ENCODE measurements around the gene TNFAIP1.
"Not testable (repeated sequence)": the region's sequence is repeated elsewhere in the genome, so short reads cannot be mapped to it uniquely, and the experiment has no call there.

TNFAIP1 gene, protein sequence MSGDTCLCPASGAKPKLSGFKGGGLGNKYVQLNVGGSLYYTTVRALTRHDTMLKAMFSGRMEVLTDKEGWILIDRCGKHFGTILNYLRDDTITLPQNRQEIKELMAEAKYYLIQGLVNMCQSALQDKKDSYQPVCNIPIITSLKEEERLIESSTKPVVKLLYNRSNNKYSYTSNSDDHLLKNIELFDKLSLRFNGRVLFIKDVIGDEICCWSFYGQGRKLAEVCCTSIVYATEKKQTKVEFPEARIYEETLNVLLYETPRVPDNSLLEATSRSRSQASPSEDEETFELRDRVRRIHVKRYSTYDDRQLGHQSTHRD

GRCh38 chr17:28335201-28335958, at the start of gene TNFAIP1, which contains the start of gene IFT20:
TSS of gene TNFAIP1 (plus strand) at chr17:28335761. CDS start at chr17:28339522, 3,761 bp downstream.
TSS of gene IFT20 (minus strand) at chr17:28335472. CDS start at chr17:28331985, 3,487 bp downstream.
- Mint-ChIP-seq H3K4me3 (peak within 1 kb of the TSS; percentile 97), H3K36me3 (ENCODE audit: low read depth) (peaks cover 5% of the 10 kb centered on the region), H3K4me1 (ENCODE audit: low read depth) (peaks cover 39% of the 10 kb centered on the region), H3K9me3 (no peaks in the 10 kb centered on the region), H3K27ac (peak within 1 kb of the TSS; percentile 96), H3K27me3 (ENCODE audit: low read depth) (no peaks in the 10 kb centered on the region)

GRCh38 chr17:28285965-28286364, 49.6 kb upstream of the TNFAIP1 start:
- Mint-ChIP-seq H3K27me3 (ENCODE audit: low read depth) (peaks cover 35% of the 10 kb centered on the region), H3K27ac (no peak overlapping the region), H3K36me3 (ENCODE audit: low read depth) (no peaks in the 10 kb centered on the region), H3K4me1 (ENCODE audit: low read depth) (no peaks in the 10 kb centered on the region), H3K4me3 (no peak overlapping the region), H3K9me3 (no peaks in the 10 kb centered on the region)

GRCh38 chr17:28290703-28291102, 44.9 kb upstream of the TNFAIP1 start:
- Mint-ChIP-seq H3K27me3 (ENCODE audit: low read depth) (peaks cover 36% of the 10 kb centered on the region), H3K27ac (no peak overlapping the region), H3K4me3 (no peak overlapping the region), H3K4me1 (ENCODE audit: low read depth) (peaks cover 2% of the 10 kb centered on the region), H3K36me3 (ENCODE audit: low read depth) (no peaks in the 10 kb centered on the region), H3K9me3 (no peaks in the 10 kb centered on the region)

DNA sequence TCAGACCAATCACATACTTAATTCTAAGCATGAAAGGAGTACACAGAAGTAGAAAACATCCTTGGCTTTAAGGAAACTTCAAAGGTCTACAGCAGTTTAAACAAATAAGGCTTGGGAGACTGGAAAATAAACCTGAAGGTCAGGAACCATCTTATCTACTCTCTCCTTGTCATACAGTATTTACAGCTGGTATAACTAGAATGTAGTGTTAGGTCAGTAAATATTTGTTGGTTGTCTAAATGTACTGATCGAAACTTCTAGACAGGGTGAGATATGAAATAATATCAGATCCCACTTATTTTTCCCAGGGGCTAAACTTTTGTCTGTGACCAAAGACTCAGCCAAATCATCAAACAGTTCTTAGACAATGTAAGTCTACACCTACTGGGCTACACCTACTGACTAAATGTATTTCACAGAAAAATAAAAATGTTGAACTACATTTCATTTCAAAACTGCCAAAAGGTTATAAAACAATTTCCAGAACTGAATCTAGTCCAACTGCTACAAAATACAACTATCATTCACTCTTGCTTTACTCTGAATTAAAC, 43.7 kb upstream of the TNFAIP1 start:
- Mint-ChIP-seq H3K27me3 (ENCODE audit: low read depth) (peaks cover 34% of the 10 kb centered on the region), H3K4me1 (ENCODE audit: low read depth) (peaks cover 2% of the 10 kb centered on the region), H3K4me3 (no peak overlapping the region), H3K27ac (no peak overlapping the region), H3K36me3 (ENCODE audit: low read depth) (no peaks in the 10 kb centered on the region), H3K9me3 (no peaks in the 10 kb centered on the region)

- H3K36me3 Mint-ChIP-seq (ENCODE audit: low read depth); H3K27ac Mint-ChIP-seq: not testable (repeated sequence)
These were observed 42.7 kb upstream of the TNFAIP1 start for GRCh38 chr17:28292878-28293277.

GRCh38 chr17:28293994-28294393, 41.6 kb upstream of the TNFAIP1 start:
- Mint-ChIP-seq H3K4me3 (no peak overlapping the region), H3K27ac (no peak overlapping the region), H3K27me3 (ENCODE audit: low read depth) (peaks cover 34% of the 10 kb centered on the region), H3K4me1 (ENCODE audit: low read depth) (peaks cover 2% of the 10 kb centered on the region), H3K36me3 (ENCODE audit: low read depth) (no peaks in the 10 kb centered on the region), H3K9me3 (no peaks in the 10 kb centered on the region)

More at GRCh38 chr17:28292878-28293277, 42.7 kb upstream of the TNFAIP1 start:
- H3K27me3 Mint-ChIP-seq (ENCODE audit: low read depth): peaks cover 34% of the 10 kb centered on the region
- not testable (repeated sequence) for H3K9me3 Mint-ChIP-seq; H3K4me1 Mint-ChIP-seq (ENCODE audit: low read depth); H3K4me3 Mint-ChIP-seq

DNA sequence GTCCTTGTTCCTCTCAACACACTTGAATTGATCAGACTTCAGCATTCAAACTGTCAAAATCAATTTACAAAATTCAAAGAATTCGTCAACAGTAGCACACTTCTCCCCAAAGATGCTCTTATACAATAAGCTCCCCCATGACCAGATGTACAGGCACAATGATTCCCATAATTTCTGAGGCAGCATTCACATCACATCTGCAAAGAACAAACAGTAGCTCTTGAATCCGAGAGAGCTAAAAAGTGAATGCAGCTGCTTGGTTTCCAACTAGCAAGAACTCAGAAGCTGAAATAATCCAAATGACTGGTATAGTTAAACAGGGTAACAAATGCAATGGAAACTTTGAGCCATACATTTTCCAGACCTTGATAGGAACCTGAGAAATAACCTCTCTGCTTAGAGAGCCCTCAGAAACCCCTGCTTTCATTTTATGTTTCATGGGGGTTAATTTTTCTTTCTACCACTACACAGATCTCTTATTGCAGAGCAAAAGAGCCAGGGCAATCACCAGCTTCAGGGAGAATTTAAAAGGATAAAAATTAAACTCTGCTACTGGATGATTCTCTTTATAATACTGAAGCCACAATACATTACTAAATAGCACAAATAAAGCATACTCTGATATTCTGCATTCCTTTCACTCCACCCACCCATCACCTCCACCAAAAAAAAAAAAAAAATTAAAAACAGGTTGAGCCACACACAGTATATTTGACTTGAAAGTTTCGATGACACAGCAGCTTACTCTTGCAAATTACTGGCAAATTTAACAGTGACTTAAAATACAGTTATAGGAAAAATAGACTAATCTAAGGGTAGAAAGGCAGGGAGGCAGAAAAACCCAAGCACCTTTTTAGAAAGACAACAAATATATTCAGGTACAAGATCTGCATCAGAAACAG, 39.6 kb upstream of the TNFAIP1 start:
- Mint-ChIP-seq H3K27me3 (ENCODE audit: low read depth) (peaks cover 34% of the 10 kb centered on the region), H3K27ac (no peak overlapping the region), H3K4me1 (ENCODE audit: low read depth) (peaks cover 2% of the 10 kb centered on the region), H3K9me3 (no peaks in the 10 kb centered on the region), H3K4me3 (no peak overlapping the region), H3K36me3 (ENCODE audit: low read depth) (no peaks in the 10 kb centered on the region)

GRCh38 chr17:28298449-28298848, 37.1 kb upstream of the TNFAIP1 start:
- Mint-ChIP-seq H3K4me1 (ENCODE audit: low read depth) (peaks cover 2% of the 10 kb centered on the region), H3K36me3 (ENCODE audit: low read depth) (no peaks in the 10 kb centered on the region), H3K27ac (no peak overlapping the region), H3K9me3 (no peaks in the 10 kb centered on the region), H3K27me3 (ENCODE audit: low read depth) (peaks cover 11% of the 10 kb centered on the region), H3K4me3 (no peak overlapping the region)

- H3K9me3 Mint-ChIP-seq: no peaks in the 10 kb centered on the region
- H3K27ac Mint-ChIP-seq: no peak overlapping the region
- H3K4me3 Mint-ChIP-seq: no peak overlapping the region
- H3K4me1 Mint-ChIP-seq (ENCODE audit: low read depth): no peaks in the 10 kb centered on the region
- H3K27me3 Mint-ChIP-seq (ENCODE audit: low read depth): peaks cover 49% of the 10 kb centered on the region
- H3K36me3 Mint-ChIP-seq (ENCODE audit: low read depth): no peaks in the 10 kb centered on the region
These were observed 28.6 kb upstream of the TNFAIP1 start for GRCh38 chr17:28306954-28307401.

DNA sequence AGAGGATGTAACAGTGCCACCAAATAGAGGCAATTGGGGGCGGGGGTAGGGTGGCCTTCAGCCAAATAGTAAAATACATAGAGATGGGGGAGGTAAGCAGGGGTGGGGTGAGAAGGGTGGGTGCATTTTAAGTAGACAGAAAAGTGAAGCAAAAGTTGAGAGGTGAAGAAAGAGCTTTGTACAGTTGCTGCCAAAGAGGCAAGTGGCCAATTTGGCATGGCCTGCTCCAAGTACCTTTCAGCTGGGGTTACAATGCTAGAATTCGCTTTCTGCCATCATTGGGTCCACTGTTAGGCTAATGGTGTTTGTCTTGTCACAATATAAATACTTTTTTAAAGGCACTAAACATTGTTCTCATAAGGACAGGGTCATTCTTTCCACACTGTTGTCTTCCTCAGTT, 21.7 kb upstream of the TNFAIP1 start:
- H3K9me3 Mint-ChIP-seq: no peaks in the 10 kb centered on the region
- H3K4me1 Mint-ChIP-seq (ENCODE audit: low read depth): peaks cover 12% of the 10 kb centered on the region
- no peak overlapping the region for H3K27ac Mint-ChIP-seq
- H3K27me3 Mint-ChIP-seq (ENCODE audit: low read depth): peaks cover 27% of the 10 kb centered on the region
- H3K4me3 Mint-ChIP-seq: no peak overlapping the region
- H3K36me3 Mint-ChIP-seq (ENCODE audit: low read depth): no peaks in the 10 kb centered on the region

DNA sequence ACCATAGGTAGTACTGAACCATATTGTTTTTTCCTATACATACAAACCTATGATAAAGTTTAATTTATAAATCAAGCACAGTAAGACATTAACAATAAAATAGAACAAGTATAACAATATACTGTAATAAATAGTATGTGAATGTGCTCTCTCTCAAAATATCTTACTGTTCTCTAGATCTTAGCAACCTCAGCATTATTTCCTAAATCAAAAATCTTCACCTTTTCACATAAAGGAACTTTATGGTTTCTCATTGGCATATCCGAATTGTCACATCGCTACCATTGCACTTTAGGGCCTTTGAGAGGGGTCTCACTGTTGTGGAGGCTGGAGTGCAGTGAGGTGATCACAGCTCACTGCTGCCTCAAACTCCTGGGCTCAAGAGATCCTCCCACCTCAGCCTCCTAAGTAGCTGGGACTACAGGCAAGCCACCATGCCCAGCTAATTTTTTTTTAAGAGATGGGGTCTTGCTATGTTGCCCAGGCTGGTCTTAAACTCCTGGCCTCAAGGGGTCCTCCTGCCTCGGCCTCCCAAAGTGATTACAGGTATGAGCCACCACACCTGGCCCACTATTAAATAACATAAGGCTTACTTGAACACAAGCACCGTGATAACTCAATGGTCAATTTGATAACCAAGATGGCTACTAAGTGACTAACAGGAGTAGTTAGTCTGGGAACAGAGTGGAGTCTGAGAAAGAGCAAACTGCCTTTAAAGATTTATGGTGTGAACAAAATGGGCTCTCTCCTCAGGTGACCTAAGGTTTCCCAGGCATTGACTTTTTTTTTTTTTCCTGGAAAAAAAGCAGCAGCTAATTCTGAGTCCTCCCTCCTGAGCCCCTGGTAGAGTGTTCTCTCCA, 19.5 kb upstream of the TNFAIP1 start:
- no peak overlapping the region for H3K27ac Mint-ChIP-seq
- no peak overlapping the region for H3K4me3 Mint-ChIP-seq
- H3K9me3 Mint-ChIP-seq: no peaks in the 10 kb centered on the region
- H3K4me1 Mint-ChIP-seq (ENCODE audit: low read depth): peaks cover 25% of the 10 kb centered on the region
- H3K36me3 Mint-ChIP-seq (ENCODE audit: low read depth): peaks cover 3% of the 10 kb centered on the region
- peaks cover 21% of the 10 kb centered on the region for H3K27me3 Mint-ChIP-seq (ENCODE audit: low read depth)

DNA sequence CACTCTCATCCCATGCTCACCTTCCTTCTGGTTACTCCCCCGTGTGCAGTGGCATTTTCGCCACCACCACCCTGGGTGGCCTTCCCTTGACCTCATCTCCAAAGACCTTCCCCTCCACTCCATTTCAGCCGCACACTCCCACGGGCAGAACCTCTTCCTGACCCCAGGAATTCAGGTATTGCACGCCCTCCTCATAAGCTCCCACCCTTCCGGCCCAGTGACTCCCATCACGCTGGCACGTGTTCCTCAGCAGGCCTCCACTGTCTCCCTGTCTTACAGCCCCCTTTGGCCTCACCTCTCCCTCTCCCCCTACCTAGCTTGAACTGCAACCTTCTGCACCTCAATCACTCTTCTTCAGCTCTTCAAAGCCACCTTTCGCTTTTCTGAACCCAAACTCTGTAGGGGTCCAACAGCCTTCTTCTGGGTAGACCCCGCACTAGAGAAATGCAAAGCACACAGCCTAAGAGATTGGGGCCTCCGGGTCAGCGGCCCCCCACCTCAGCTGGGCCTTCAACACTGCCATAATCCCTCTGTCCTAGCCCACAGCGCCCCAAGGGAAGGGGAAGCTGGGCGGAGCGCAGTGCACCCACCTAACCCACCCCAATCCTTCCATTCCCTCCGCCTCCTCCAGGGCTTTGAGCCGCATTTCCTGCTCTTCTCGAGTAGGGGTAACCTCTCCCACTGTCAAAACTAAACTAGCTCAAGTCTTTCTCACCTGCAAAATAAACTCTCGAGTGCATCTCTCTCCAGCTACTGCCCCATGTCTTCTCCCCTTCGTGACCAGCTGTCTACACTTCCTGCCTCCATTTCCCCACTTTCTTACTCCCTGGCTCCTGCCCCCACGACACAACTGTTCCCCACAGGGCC, 18.2 kb upstream of the TNFAIP1 start:
- Mint-ChIP-seq H3K9me3 (no peaks in the 10 kb centered on the region), H3K27me3 (ENCODE audit: low read depth) (peaks cover 18% of the 10 kb centered on the region), H3K36me3 (ENCODE audit: low read depth) (peaks cover 3% of the 10 kb centered on the region), H3K4me3 (peak overlapping the region; percentile 93), H3K27ac (peak overlapping the region; percentile 23), H3K4me1 (ENCODE audit: low read depth) (peaks cover 33% of the 10 kb centered on the region)

Data from T-helper 1 cell treated with Interleukin-12 subunit alpha and Interleukin-12 subunit beta and Interleukin-4 antibody, amounts not matched to agents 30 μg/mL and 1 μg/mL, for 36 hours (primary cell).